ENCODE data around the gene ATG4B.

DNA sequence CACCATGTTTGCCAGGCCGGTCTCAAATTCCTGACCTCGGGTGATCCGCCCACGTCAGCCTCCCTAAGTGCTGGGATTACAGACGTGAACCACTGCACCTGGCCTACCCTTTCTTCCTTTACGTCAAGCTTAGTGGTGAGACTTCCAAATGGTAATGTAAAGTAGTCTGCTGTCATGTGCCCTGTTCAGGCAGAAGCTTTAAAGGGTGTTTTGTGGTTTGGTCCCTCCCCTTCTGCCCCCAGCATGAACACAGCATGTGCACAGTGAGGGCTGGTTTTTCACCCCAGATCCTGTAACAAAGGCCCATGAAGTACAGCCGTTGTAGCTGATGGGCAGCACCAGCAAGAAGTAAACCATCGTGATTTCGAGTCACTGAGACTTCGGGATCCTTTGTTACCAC is 51.8 kb downstream of the ATG4B start:
- TF ChIP-seq POLR2AphosphoS5 (IDR thresholded peaks at IDR 0.05), result no peak
- TF ChIP-seq CTCF (IDR thresholded peaks at IDR 0.05 in 8 of 11, conservative IDR thresholded peaks at IDR 0.05 in 3 of 11), result no peak
